ENCODE results near the gene NINJ2.
"Not testable (repeated sequence)": the region's sequence is repeated elsewhere in the genome, so short reads cannot be mapped to it uniquely, and the experiment has no call there.

Gene NINJ2

DNA sequence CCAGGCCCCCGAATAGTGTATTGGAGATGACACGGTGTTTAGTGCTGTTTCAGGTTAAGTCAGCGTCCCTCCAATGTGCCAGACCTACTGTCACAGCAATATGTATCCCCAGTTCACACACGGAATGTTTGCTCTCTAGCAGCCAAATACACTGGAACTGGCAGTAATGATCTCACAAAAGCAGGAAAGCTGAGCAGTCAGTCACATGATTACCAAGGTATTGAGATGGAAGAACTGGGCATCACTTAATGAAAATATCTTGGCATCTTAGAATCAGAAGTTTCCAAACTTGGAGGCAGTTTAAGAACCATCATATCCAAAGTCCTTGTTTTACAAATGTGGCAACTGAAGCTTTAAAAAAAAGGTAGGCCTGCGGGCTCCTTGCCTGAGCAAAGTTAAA lies 23.3 kb downstream of the NINJ2 start:
- no peak for DNase-seq

DNA sequence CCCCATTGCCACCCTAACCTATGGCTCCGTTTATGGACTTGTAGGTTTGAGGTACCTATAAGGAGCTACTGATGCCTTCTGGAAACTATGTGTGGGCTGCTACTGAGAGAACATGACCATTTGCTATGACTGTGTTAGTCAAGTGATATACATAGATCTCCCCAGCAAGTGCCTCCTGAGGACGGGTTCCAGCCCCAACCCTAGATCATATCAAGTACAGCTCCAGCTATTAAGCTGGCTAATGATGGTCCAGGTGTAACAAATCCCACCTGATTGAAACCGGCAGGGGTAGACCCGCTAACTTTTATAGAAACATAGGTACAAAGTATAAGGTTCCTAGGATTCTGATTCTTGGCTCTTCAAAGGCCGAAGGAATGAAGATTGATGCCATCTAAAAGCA lies 23.7 kb downstream of the NINJ2 start:
- no peak for DNase-seq

- DNase-seq, result no peak
These were observed 24.2 kb downstream of the NINJ2 start for GRCh38 chr12:638953-639557.

DNA sequence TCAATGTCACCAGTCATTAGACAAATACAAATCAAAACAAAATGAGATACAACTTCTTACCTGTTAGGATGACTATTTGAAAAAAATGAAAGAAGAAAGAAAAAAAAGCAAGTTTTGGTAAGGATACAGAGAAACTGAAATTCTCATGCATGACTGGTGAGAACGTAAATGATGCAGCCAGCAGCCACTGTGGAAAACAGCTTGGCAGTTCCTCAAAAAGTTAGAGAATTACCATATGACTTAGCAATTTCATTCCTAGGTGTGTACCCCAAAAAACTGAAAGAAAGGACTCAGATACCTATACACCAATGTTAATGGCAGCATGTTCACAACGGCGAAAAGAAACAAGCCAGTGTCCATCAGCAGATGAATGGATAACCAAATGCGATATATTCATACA lies 26.6 kb downstream of the NINJ2 start:
- DNase-seq, result no peak

GRCh38 chr12:633731-634130 lies 29.5 kb downstream of the NINJ2 start:
- DNase-seq, result no peak

DNA sequence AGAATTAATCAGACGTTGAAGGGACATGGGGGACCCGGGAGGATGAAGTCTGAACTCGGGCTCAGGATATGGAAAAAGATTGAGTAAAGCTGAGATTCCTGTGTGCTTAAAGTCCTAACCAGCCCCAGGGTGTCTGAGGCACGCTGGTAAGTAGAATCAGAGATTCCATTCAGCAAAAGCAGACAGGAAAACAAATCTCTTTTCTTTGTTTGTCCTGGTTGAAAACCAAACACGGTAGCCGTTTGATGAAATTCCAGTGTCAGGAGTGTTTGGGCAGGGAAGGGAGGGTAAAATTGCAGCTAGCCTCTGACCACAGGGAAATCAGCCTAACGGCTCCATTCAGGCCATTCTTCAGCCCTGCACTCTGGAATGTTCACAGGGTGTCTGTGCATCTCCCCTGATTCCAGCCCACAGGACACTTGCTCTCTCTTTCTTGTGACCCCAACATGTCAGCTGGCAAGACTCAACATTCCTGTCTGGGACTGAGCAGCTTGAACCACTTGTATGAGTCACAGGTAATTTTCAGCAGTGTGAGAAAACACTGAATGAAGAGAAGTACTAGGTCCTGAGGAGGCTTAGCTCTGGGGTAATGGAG lies 31.0 kb downstream of the NINJ2 start:
- DNase-seq, result no peak

DNA sequence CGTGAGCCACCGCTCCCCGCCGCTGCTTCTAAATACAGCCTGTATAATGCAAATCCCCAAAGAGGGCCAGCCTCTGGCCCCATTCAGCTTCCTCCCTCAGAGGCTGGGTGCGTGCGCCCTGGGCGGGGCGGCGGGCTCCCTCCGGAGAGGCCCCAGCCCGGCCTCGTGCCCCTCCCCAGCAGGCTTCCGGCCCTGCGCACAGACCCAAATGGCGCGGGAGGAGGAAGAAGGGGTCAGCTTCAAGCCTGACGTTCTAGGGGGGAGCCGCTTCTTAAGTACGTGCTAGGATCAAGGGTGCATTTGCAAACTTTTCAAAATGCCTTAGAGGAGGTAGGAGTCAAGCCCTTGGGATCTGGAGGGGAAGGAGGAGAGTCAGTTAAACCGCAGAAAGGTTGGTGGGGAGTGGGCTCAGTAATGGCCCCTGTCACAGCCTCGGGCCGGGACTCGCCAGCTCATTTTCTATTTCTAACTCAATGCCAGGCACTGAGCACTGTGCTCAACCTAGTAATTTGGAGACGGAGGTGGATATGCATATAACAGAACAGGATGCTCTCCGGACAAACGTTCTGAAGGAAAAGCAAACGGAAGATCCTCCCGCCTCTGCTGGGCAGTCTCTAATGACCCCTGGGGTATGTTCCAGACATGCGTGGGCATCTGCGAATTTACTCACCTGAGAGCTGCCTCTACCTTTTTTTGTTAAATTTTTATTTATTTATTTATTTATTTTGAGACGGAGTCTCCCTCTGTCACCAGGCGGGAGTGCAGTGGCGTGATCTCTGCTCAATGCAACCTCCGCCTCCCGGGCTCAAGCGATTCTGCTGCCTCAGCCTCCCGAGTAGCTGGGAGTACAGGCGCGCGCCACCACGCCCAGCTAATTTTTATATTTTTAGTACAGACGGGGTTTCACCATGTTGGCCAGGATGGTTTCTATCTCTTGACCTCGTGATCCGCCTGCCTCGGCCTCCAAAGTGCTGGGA lies 32.3 kb downstream of the NINJ2 start:
- peak; percentile 82 for DNase-seq

GRCh38 chr12:628742-629078 lies 34.5 kb downstream of the NINJ2 start:
- not testable (repeated sequence) for DNase-seq

DNA sequence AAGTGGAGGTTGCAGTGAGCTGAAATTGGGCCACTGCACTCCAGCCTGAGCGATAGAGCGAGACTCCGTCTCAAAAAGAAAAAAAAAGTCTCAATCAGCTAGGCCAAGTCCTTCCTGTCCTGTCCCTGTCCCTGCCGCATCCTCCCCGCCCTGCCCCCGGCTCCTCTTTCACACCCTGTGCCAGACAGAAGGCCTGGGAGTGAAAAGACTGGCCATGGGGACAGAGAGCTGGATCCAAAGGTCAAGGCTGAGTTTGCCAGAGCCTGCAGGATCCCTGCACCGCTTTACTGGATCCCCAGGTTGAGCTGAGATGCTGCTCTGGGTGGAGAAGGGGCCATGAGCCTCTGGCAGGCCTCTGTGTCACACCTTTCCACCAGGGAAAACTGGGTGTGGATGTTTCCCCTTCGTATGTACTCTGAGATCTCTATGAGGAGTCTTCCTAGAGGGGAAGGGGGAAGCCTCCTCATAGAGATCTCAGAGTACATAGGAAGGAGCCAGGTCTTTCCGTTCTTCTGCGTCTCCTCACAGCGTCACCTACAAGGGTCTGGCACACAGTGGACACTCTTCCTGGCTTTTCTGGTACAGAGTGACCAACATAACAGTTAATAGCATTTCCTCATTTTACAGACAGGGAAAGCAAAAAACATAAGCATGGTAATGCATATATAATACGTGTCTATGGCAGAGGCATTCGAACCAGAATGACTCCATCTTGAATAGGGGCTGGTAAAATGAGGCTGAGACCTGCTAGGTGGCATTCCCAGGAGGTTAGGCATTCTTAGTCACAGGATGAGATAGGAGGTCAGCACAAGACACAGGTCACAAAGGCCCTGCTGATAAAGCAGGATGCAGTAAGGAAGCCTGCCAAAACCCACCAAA lies 35.1 kb downstream of the NINJ2 start:
- DNase-seq, result no peak

- DNase-seq, result no peak
These were observed 36.0 kb downstream of the NINJ2 start for GRCh38 chr12:627285-627684.

- no peak for DNase-seq
These were observed 37.2 kb downstream of the NINJ2 start for GRCh38 chr12:625998-626397.

DNA sequence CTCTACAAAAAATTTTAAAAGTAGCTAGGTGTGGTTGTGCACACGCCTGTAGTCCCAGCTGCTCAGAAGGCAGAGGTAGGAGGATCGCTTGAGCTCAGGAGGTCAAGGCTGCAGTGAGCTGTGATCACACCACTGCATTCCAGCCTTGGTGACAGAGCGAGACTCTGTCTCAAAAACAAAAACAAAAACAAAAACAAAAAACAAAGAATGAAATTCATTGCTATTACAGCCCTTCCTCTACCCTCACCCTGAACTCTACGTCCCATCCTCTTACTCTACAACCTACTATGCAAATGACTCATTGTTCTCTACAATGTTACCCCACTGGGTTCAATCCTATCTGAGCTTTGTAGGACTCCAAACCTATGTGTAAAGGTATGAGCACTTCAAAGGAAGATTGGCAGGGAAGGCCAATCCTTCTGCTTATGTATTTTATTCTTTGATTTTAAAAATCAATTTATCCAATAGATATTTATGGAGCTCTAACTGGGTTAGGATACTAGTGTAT lies 39.3 kb downstream of the NINJ2 start:
- DNase-seq, result no peak

DNA sequence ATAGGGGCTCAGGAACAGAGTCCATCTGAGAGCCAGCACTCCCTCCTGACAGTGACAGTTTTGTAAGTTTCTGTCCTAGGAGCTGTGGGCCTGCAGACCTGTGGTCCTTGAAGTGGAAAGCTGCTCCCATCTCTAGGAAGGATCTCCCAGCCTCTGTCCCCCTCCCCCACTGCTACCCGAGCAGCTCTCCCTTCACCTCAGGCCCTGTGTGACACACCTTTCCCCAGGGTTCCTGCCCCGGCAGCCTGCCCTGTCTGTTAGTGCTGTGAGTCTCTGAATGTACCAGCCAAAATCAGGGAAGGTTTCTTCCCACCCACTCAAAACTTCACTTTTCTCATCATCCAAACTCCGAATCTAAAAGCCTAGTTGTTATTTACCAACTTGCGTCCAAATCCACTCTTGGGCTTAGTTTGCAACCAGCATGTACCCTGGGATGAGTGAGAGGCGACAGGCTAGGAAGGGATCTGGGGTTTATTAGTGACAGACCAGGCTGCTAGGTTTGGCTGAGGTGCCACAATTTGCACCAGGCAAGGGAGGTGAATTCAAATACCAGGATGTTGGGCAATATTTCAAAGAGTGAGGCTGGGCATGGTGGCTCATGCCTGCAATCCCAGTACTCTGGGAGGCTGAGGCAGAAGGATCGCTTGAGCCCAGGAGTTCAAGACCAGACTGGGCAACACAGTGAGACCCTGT lies 39.9 kb downstream of the NINJ2 start:
- DNase-seq, result peak; percentile 20

DNA sequence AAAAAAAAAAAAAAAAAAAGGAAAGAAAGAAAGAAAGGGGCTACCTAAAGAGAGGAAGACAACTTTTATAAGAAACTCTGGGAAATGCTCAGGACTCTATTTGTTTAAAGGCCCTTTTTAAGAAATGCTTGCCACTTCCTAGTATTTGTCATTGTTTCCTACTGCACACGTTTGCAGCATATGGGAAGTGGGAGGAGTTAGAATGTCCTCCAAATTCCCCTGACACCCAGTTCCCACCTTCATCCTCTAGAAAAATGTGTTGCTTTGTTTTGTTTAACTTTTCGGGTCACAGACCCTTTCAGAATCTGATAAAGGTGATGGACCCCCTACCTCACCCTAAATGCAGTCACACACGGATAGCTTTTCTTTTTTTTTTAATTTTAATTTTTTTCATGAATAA lies 40.8 kb downstream of the NINJ2 start:
- DNase-seq, result no peak

DNA sequence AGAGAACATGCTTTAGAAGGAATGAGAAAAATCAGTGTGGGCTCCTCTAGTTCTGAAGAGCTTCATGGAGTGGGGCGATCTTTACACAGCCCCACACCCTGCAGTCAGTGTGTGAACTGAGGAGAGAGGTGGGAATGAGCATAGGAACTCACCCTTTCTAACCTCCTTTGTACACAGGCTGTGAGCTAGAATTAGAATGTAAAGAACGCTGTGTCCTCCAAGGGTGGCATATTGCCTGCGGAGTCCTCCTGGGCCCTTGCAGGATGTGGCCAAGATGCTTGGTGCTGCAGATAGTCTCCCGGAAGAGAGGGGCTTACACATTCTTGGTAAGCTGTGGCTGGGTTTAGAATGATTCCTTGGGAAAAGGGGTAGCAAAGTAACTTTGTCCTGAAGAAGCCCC lies 43.9 kb downstream of the NINJ2 start:
- DNase-seq, result peak; percentile 34

GRCh38 chr12:618605-619004 lies 44.6 kb downstream of the NINJ2 start:
- DNase-seq, result no peak

DNA sequence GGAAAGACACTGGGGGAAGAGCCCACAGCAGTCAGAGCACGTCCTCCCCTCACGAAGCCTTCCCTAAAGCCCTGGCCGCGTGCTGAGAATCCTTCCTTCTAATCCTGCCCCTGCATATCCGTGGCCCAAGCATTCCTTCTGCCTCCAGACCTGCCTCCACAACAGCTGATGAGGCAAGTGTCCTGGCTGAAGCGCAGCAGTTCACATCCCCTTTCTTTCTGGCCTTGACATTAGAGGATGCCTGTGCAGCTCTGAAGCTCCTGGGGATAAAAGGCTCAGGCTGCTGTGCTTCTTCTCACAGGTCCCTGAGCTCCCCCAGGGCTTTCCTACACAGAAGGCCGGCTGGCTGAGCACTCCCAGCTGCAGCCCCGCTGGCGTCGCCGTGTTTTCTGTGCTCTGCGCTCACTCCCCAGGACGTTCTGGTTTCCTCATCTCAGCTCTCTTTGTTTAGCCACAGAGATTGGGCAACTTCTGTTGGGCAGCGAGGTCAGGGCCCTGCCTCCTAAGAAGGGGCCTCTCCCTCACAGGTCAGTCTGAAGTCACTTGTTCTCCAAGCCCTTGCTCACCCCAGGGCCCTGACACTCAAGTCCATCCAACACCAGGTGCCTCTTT lies 45.8 kb downstream of the NINJ2 start:
- DNase-seq, result no peak

- DNase-seq, result no peak
These were observed 47.6 kb downstream of the NINJ2 start for GRCh38 chr12:615620-616019.

DNA sequence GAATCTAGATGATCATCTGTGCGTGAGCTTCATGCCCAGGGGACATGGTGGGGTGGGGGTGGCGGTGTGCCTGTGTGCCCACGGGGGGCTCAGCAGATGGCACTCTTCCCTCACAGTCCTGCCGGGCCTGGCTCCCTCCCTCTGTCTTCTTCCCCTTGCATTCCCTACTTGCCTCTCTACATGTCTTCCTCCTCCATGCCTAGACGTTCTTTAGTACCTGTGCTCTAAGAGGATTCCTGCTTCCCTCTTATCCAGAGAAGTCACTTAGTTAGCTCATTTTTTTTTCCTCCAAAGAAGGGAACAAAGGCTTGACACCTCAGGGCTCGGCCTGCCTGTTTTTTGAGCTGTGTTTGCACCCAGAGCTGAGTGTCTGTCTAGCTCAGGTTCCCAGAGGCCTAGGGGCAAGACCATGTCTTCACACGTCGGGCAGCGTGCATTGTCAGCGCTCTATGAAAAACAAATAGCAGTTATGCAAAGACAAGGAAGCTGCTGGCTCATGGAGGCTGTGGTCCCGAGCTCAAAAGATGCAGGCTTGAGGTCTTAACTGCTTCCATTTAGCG lies 48.8 kb downstream of the NINJ2 start:
- peak; percentile 63 for DNase-seq

DNA sequence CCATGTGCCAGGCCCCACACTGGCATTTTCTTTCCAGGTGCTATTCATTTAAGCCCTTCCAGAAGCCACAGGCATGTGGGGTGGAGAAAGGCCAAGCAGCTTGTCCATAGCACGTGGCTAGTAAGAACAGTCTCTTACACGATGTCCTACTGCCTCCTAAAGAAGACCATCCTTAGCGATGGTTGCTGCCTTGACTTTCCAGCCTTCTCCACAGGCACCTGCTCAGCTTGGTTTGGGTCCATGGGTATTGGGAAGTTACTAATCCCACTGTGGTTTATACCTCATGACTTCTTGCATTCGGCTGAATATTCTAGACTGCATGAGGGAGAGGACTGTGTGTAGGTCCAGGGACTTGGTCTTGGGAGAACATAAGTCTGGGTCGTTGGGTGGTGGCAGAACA lies 49.2 kb downstream of the NINJ2 start:
- no peak for DNase-seq

DNA sequence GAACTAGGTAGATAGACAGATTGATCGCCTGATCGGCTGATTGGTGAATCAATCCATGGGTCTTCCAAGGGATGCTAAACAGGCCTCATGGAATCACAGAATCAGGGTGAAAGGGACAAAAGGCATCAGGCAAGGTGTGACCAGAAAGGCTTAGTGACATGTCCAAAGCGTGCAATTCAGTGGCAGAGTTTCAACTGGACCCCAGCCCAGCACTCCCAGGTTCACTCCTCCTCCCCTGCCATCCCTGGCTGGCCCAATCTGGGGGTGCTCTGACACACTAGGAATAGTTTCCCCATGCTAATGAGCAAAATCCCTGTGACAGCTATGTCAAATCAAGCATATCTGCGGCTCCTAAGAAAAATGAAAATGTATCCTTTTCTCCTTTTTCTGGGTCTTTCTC lies 50.4 kb downstream of the NINJ2 start:
- DNase-seq, result no peak

All from CD4-positive, alpha-beta T cell treated with Interleukin-6 for 4 hours (primary cell).